Loucy (cell line): ENCODE measurements around the gene GNAT1.

ENCODE experiments used
- H2AFZ ChIP-seq: fragments of 200-600 bp; sonication (generic); 2 replicates; pipeline ENCODE4 v1.6.0; 2016; ENCODE audit warnings: antibody characterized with exemption, mild to moderate bottlenecking, low read length, moderate library complexity
- H3F3A ChIP-seq: fragments of 200-600 bp; 2 replicates; pipeline ENCODE4 v1.6.0; 2016; ENCODE audit warnings: antibody characterized with exemption, low read depth, mild to moderate bottlenecking
- H3K27me3 ChIP-seq: fragments of 200-600 bp; sonication (generic); 2 replicates; pipeline ENCODE4 v1.6.1; 2014; ENCODE audit warnings: low read length, mild to moderate bottlenecking; ENCODE audit not compliant: insufficient read depth, poor library complexity, severe bottlenecking
- H3K36me3 ChIP-seq: fragments of 200-600 bp; sonication (generic); 2 replicates; pipeline ENCODE4 v1.6.1; 2016; ENCODE audit warnings: low read length; ENCODE audit not compliant: insufficient read depth
- H3K4me1 ChIP-seq: fragments of 200-600 bp; sonication (generic); 2 replicates; pipeline ENCODE4 v1.5.1; 2014; ENCODE audit warnings: low read length, mild to moderate bottlenecking; ENCODE audit not compliant: insufficient read depth, poor library complexity, severe bottlenecking
- H3K4me2 ChIP-seq: fragments of 200-600 bp; sonication (generic); 2 replicates; pipeline ENCODE4 v1.6.0; 2014; ENCODE audit warnings: antibody characterized with exemption, low read length, low read depth, mild to moderate bottlenecking; ENCODE audit not compliant: poor library complexity, severe bottlenecking
- H3K4me3 ChIP-seq: fragments of 200-600 bp; sonication (generic); 2 replicates; pipeline ENCODE4 v1.5.1; 2014; ENCODE audit warnings: low read length, mild to moderate bottlenecking, mixed read lengths; ENCODE audit not compliant: poor library complexity, severe bottlenecking
- H3K79me2 ChIP-seq: fragments of 200-600 bp; sonication (generic); 2 replicates; pipeline ENCODE4 v1.6.1; 2014; ENCODE audit warnings: low read length; ENCODE audit not compliant: insufficient read depth
- H3K9ac ChIP-seq: fragments of 200-600 bp; sonication (generic); 2 replicates; pipeline ENCODE4 v1.6.0; 2014; ENCODE audit warnings: mild to moderate bottlenecking, low read depth, low read length, moderate library complexity; ENCODE audit not compliant: poor library complexity, severe bottlenecking
- H3K9me2 ChIP-seq: fragments of 200-600 bp; sonication (generic); replicated peaks from 2 replicates; pipeline ENCODE4 v1.6.1; 2016; ENCODE audit warnings: low read depth, low read length, mixed read lengths
- H3K9me3 ChIP-seq: fragments of 200-600 bp; sonication (generic); 2 replicates; pipeline ENCODE4 v1.6.1; 2014; ENCODE audit warnings: mild to moderate bottlenecking, antibody characterized with exemption, low read length, low read depth; ENCODE audit not compliant: insufficient read depth
- H4K20me1 ChIP-seq: fragments of 200-600 bp; sonication (generic); 2 replicates; pipeline ENCODE4 v1.6.0; 2014; ENCODE audit warnings: antibody characterized with exemption, low read length, mild to moderate bottlenecking; ENCODE audit not compliant: insufficient read depth, poor library complexity, severe bottlenecking
- CTCF ChIP-seq: fragments of 200-600 bp; sonication (generic); conservative IDR thresholded peaks from 2 replicates; pipeline ENCODE4 v1.5.1; 2014; ENCODE audit warnings: mild to moderate bottlenecking, antibody characterized with exemption, low read length
- EZH2phosphoT487 ChIP-seq: fragments of 200-600 bp; IDR thresholded peaks from 2 replicates; pipeline ENCODE4 v1.6.1; 2018; ENCODE audit warnings: antibody characterized with exemption, mild to moderate bottlenecking, moderate library complexity, borderline replicate concordance

The GNAT1 gene

GRCh38 chr3:50202353-50203112 is 11.1 kb downstream of the GNAT1 start:
- Histone ChIP-seq H3K9me3 (no peaks in the 10 kb centered on the region), H3K79me2 (no peaks in the 10 kb centered on the region), H3K9me2 (no peaks in the 10 kb centered on the region), H4K20me1 (no peaks in the 10 kb centered on the region), H3K27me3 (no peaks in the 10 kb centered on the region), H3K4me3 (no peak overlapping the region), H3K36me3 (no peaks in the 10 kb centered on the region), H3K4me1 (no peaks in the 10 kb centered on the region), H3F3A (no peaks in the 10 kb centered on the region), H2AFZ (no peak overlapping the region), H3K9ac (no peak overlapping the region), H3K4me2 (no peak overlapping the region)
- TF ChIP-seq CTCF = no peak
- no peak for TF ChIP-seq EZH2phosphoT487

GRCh38 chr3:50203113-50203808 is 11.9 kb downstream of the GNAT1 start:
- Histone ChIP-seq H3F3A (no peaks in the 10 kb centered on the region), H3K9me2 (no peaks in the 10 kb centered on the region), H3K4me3 (no peak overlapping the region), H3K9ac (no peak overlapping the region), H3K27me3 (no peaks in the 10 kb centered on the region), H3K9me3 (no peaks in the 10 kb centered on the region), H3K4me1 (no peaks in the 10 kb centered on the region), H3K4me2 (no peak overlapping the region), H3K36me3 (no peaks in the 10 kb centered on the region), H3K79me2 (no peaks in the 10 kb centered on the region), H2AFZ (no peak overlapping the region), H4K20me1 (no peaks in the 10 kb centered on the region)
- no peak for TF ChIP-seq EZH2phosphoT487
- TF ChIP-seq CTCF = no peak

- Histone ChIP-seq H3F3A (no peaks in the 10 kb centered on the region), H3K9me3 (no peaks in the 10 kb centered on the region), H3K36me3 (no peaks in the 10 kb centered on the region), H3K9me2 (no peaks in the 10 kb centered on the region), H2AFZ (peak overlapping the region; percentile 87; the same call in 1 of the 2 replicates), H4K20me1 (no peaks in the 10 kb centered on the region), H3K4me1 (no peaks in the 10 kb centered on the region), H3K4me3 (no peak overlapping the region), H3K4me2 (peak overlapping the region; percentile 65), H3K9ac (no peak overlapping the region), H3K27me3 (no peaks in the 10 kb centered on the region), H3K79me2 (no peaks in the 10 kb centered on the region)
- TF ChIP-seq EZH2phosphoT487 (no peak), CTCF (no peak)
Measured at GRCh38 chr3:50203809-50204803, 12.7 kb downstream of the GNAT1 start.
